Esophagus squamous epithelium (tissue), 4 donors: ENCODE measurements around the gene ZNF521.

Experiments
- POLR2A ChIP-seq, 4 donors: fragments of 450-650 bp; IDR thresholded peaks; one replicate each; pipeline ENCODE4 v1.6.1; 2017; ENCODE audit warnings: antibody characterized with exemption in 4 of 4, mild to moderate bottlenecking in 4 of 4, moderate library complexity in 3 of 4
- TF ChIP-seq, protein P1 (sequence below), 6 experiments: fragments of 450-650 bp in 4 of 6; fragments of 200-600 bp in 2 of 6; sonication (generic) in 2 of 6; IDR thresholded peaks; one replicate each; pipeline ENCODE4 v1.5.1; 2016 to 2019; ENCODE audit warnings: antibody characterized with exemption in 6 of 6, mild to moderate bottlenecking in 4 of 6, moderate library complexity in 4 of 6

DNA sequence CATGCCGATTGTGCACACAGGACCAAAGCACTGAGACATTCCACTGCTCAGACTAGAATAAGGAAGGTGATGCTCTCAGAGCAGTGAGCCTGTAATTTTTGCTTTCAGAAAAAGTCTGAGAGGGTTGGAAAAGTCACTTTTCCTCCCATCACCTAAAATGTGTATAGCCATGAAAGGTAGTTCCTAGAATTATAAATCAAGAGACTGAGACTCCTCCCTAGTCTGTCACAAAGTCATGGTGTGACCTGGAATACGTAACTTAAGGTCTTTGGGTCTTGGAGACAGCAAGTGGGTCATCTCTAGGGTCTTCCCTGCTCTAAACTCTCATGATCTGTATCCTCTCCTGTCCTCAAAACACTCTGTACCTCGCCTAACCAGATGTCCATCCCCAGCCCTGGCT, 16.9 kb downstream of the ZNF521 start:
- TF ChIP-seq, protein P1, sequence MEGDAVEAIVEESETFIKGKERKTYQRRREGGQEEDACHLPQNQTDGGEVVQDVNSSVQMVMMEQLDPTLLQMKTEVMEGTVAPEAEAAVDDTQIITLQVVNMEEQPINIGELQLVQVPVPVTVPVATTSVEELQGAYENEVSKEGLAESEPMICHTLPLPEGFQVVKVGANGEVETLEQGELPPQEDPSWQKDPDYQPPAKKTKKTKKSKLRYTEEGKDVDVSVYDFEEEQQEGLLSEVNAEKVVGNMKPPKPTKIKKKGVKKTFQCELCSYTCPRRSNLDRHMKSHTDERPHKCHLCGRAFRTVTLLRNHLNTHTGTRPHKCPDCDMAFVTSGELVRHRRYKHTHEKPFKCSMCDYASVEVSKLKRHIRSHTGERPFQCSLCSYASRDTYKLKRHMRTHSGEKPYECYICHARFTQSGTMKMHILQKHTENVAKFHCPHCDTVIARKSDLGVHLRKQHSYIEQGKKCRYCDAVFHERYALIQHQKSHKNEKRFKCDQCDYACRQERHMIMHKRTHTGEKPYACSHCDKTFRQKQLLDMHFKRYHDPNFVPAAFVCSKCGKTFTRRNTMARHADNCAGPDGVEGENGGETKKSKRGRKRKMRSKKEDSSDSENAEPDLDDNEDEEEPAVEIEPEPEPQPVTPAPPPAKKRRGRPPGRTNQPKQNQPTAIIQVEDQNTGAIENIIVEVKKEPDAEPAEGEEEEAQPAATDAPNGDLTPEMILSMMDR (IDR thresholded peaks at IDR 0.05): no peak
- no peak for TF ChIP-seq POLR2A (IDR thresholded peaks at IDR 0.05)
